NT2/D1 (cell line): ENCODE data around the gene CAMK2D.

ENCODE experiments used
- DNase-seq: peaks from one replicate; pipeline ENCODE4 v3.0.0-alpha.2; 2011; ENCODE audit warnings: low read depth, low spot score
- H3K27me3 ChIP-seq: 2 replicates; pipeline ENCODE4 v1.6.0; 2011; ENCODE audit warnings: mild to moderate bottlenecking; ENCODE audit not compliant: insufficient read length, insufficient read depth
- H3K36me3 ChIP-seq: 2 replicates; pipeline ENCODE4 v1.6.1; 2011; ENCODE audit warnings: mild to moderate bottlenecking, low read length, mixed read lengths; ENCODE audit not compliant: insufficient read depth, insufficient read length
- H3K4me1 ChIP-seq: 2 replicates; pipeline ENCODE4 v1.5.1; 2011; ENCODE audit not compliant: insufficient read depth, insufficient read length
- H3K4me3 ChIP-seq: 2 replicates; pipeline ENCODE4 v1.5.1; 2011; ENCODE audit warnings: low read depth; ENCODE audit not compliant: insufficient read length
- H3K9ac ChIP-seq: 2 replicates; pipeline ENCODE4 v1.6.0; 2011; ENCODE audit warnings: low read depth; ENCODE audit not compliant: insufficient read length
- H3K9me3 ChIP-seq: 2 replicates; pipeline ENCODE4 v1.5.1; 2011; ENCODE audit warnings: mild to moderate bottlenecking, low read length; ENCODE audit not compliant: insufficient read depth
- SUZ12 ChIP-seq: IDR thresholded peaks from 2 replicates; pipeline ENCODE4 v1.6.1; 2011; ENCODE audit not compliant: insufficient read length, insufficient read depth; ENCODE audit errors: extremely low read depth
- YY1 ChIP-seq: IDR thresholded peaks from 2 replicates; pipeline ENCODE4 v1.6.1; 2011; ENCODE audit not compliant: insufficient read length, insufficient read depth
- ZNF274 ChIP-seq: IDR thresholded peaks from 2 replicates; pipeline ENCODE4 v1.6.1; 2011; ENCODE audit warnings: mild to moderate bottlenecking, low read depth, low read length

CAMK2D gene

GRCh38 chr4:113457886-113458285 is 303.7 kb downstream of the CAMK2D start:
- no peak overlapping the region for H3K9ac ChIP-seq
- H3K27me3 ChIP-seq = no peaks in the 10 kb centered on the region
- TF ChIP-seq ZNF274 (no peak), SUZ12 (no peak), YY1 (no peak)
- peaks cover 7% of the 10 kb centered on the region for H3K36me3 ChIP-seq
- no peak for DNase-seq
- no peak overlapping the region for H3K4me3 ChIP-seq
- H3K9me3 ChIP-seq = no peaks in the 10 kb centered on the region
- peaks cover 2% of the 10 kb centered on the region for H3K4me1 ChIP-seq

GRCh38 chr4:113457121-113457520 is 304.4 kb downstream of the CAMK2D start:
- H3K9me3 ChIP-seq = no peaks in the 10 kb centered on the region
- H3K4me1 ChIP-seq = peaks cover 3% of the 10 kb centered on the region
- no peak for DNase-seq
- no peak for TF ChIP-seq YY1
- no peak for TF ChIP-seq SUZ12
- H3K27me3 ChIP-seq = no peaks in the 10 kb centered on the region
- peaks cover 7% of the 10 kb centered on the region for H3K36me3 ChIP-seq
- no peak overlapping the region for H3K9ac ChIP-seq
- no peak overlapping the region for H3K4me3 ChIP-seq

- DNase-seq = no peak
- no peak for TF ChIP-seq YY1
- no peak for TF ChIP-seq ZNF274
- TF ChIP-seq SUZ12 = no peak
- H3K36me3 ChIP-seq = peaks cover 7% of the 10 kb centered on the region
- H3K9me3 ChIP-seq = no peaks in the 10 kb centered on the region
- no peak overlapping the region for H3K9ac ChIP-seq
- no peak overlapping the region for H3K4me3 ChIP-seq
- H3K4me1 ChIP-seq = peaks cover 4% of the 10 kb centered on the region
- no peaks in the 10 kb centered on the region for H3K27me3 ChIP-seq
These were observed 306.5 kb downstream of the CAMK2D start for GRCh38 chr4:113455061-113455460.

GRCh38 chr4:113452868-113453620 is 308.5 kb downstream of the CAMK2D start:
- TF ChIP-seq YY1 (no peak), SUZ12 (no peak), ZNF274 (no peak)
- Histone ChIP-seq H3K9ac (no peak overlapping the region), H3K36me3 (peaks cover 5% of the 10 kb centered on the region), H3K27me3 (no peaks in the 10 kb centered on the region), H3K9me3 (no peaks in the 10 kb centered on the region), H3K4me3 (no peak overlapping the region), H3K4me1 (peaks cover 4% of the 10 kb centered on the region)
- DNase-seq = peak; percentile 80

- Histone ChIP-seq H3K4me3 (no peak overlapping the region), H3K36me3 (peaks cover 2% of the 10 kb centered on the region), H3K4me1 (peaks cover 4% of the 10 kb centered on the region), H3K27me3 (no peaks in the 10 kb centered on the region), H3K9me3 (no peaks in the 10 kb centered on the region), H3K9ac (no peak overlapping the region)
- no peak for DNase-seq
- no peak for TF ChIP-seq ZNF274
- TF ChIP-seq SUZ12 = no peak
- no peak for TF ChIP-seq YY1
These were observed 309.4 kb downstream of the CAMK2D start for GRCh38 chr4:113452152-113452551.

- DNase-seq = no peak
- Histone ChIP-seq H3K4me3 (no peak overlapping the region), H3K27me3 (no peaks in the 10 kb centered on the region), H3K9ac (no peak overlapping the region), H3K4me1 (peaks cover 4% of the 10 kb centered on the region), H3K36me3 (no peaks in the 10 kb centered on the region), H3K9me3 (no peaks in the 10 kb centered on the region)
- TF ChIP-seq ZNF274 (no peak), YY1 (no peak), SUZ12 (no peak)
These were observed 311.1 kb downstream of the CAMK2D start for GRCh38 chr4:113450295-113451080.

GRCh38 chr4:113449410-113449974 is 312.0 kb downstream of the CAMK2D start:
- no peak overlapping the region for H3K9ac ChIP-seq
- DNase-seq = no peak
- peaks cover 4% of the 10 kb centered on the region for H3K4me1 ChIP-seq
- no peak for TF ChIP-seq SUZ12
- no peak for TF ChIP-seq ZNF274
- TF ChIP-seq YY1 = no peak
- no peaks in the 10 kb centered on the region for H3K36me3 ChIP-seq
- no peaks in the 10 kb centered on the region for H3K27me3 ChIP-seq
- H3K4me3 ChIP-seq = no peak overlapping the region
- no peaks in the 10 kb centered on the region for H3K9me3 ChIP-seq
